Panc1 (cell line): ENCODE results near the gene CCL16. TPM values are rescaled to one million over a fixed set of nuclear protein-coding genes. Genes with fewer than 3 reads are reported as not detected.

ENCODE experiments used
- ATAC-seq: fragments of 200-7000 bp; cut with Tn5 transposase; 2 replicates; pipeline ENCODE4 v1.9.1; 2020; ENCODE audit warnings: mild to moderate bottlenecking, moderate library complexity
- BruUV-seq: library from RNA; stranded (reverse); fragments of 400-500 nt; replicated peaks from 2 replicates; lab custom pipeline; 2021; lab: Mats Ljungman, UMichigan
- CTCF ChIA-PET: fragments of 300-600 bp; sonication (Branson Sonifier 250); formaldehyde crosslinking; loops from one replicate; lab custom pipeline; 2022; ENCODE audit warnings: antibody characterized with exemption; lab: Charles Lee
- POLR2A ChIA-PET: fragments of 300-600 bp; sonication (Branson Sonifier 250); formaldehyde crosslinking; loops from one replicate; lab custom pipeline; 2022; ENCODE audit warnings: antibody characterized with exemption; lab: Charles Lee
- DNase-seq: peaks from one replicate; pipeline ENCODE4 v3.0.0-alpha.2; 2010; ENCODE audit warnings: low read depth, low spot score
- H3K27ac ChIP-seq: 2 replicates; pipeline ENCODE4 v1.5.1; 2011; ENCODE audit warnings: mild to moderate bottlenecking, low read length, inconsistent platforms
- H3K27me3 ChIP-seq: fragments of 200-500 bp; sonication (Bioruptor generic); 2 replicates; pipeline ENCODE4 v1.6.0; 2014; ENCODE audit warnings: low read length, inconsistent platforms; ENCODE audit not compliant: control insufficient read depth, insufficient read depth
- H3K36me3 ChIP-seq: fragments of 200-500 bp; sonication (Bioruptor generic); 2 replicates; pipeline ENCODE4 v1.5.1; 2014; ENCODE audit warnings: inconsistent platforms, mild to moderate bottlenecking, low read length, moderate library complexity; ENCODE audit not compliant: control insufficient read depth, insufficient read depth
- H3K4me1 ChIP-seq: 2 replicates; pipeline ENCODE4 v1.5.1; 2011; ENCODE audit warnings: inconsistent platforms, mild to moderate bottlenecking, low read length, moderate library complexity; ENCODE audit not compliant: control insufficient read depth, insufficient read depth
- H3K4me3 ChIP-seq, 2 experiments: 2 replicates each; pipeline ENCODE4 v1.5.1; 2011 to 2012; ENCODE audit warnings: low read depth in 2 of 2, low read length in 2 of 2, mild to moderate bottlenecking in 2 of 2, inconsistent platforms in 1 of 2, moderate library complexity in 1 of 2
- H3K9me3 ChIP-seq: fragments of 200-500 bp; sonication (Bioruptor generic); 2 replicates; pipeline ENCODE4 v1.5.1; 2014; ENCODE audit warnings: low read depth, mild to moderate bottlenecking, inconsistent platforms, low read length, moderate library complexity; ENCODE audit not compliant: control insufficient read depth, insufficient read depth
- POLR2AphosphoS5 ChIP-seq: IDR thresholded peaks from 2 replicates; pipeline ENCODE4 v1.6.1; 2012; ENCODE audit warnings: mild to moderate bottlenecking, low read depth, low read length, moderate library complexity
- SIN3A ChIP-seq: IDR thresholded peaks from 2 replicates; pipeline ENCODE4 v1.6.1; 2012; ENCODE audit warnings: low read depth, mild to moderate bottlenecking, low read length, moderate library complexity, borderline replicate concordance; ENCODE audit not compliant: insufficient read depth
- TCF7L2 ChIP-seq: IDR thresholded peaks from 2 replicates; pipeline ENCODE4 v1.6.1; 2011; ENCODE audit warnings: mild to moderate bottlenecking, low read depth, low read length, inconsistent platforms
- in situ Hi-C: cut with HindIII; loops from 2 replicates; pipeline ENCODE4 v1.10.0; 2016; ENCODE audit warnings: low sequenced_read_pairs, low pct_unique_long_range_greater_than_20kb
- intact Hi-C: fragments of 100-400 bp; cut with micrococcal nuclease; formaldehyde crosslinking; loops from one replicate; pipeline ENCODE4 v1.10.0; 2022; ENCODE audit not compliant: unreplicated experiment
- total RNA-seq: library from RNA; stranded (reverse); gene quantifications from one replicate; pipeline ENCODE4 v1.2.1, GENCODE V29; 2021; ENCODE audit not compliant: unreplicated experiment
- TF ChIP-seq, protein P1 (sequence below): fragments of 450-650 bp; IDR thresholded peaks from 2 replicates; pipeline ENCODE4 v1.5.1; 2017; ENCODE audit warnings: mild to moderate bottlenecking
- TF ChIP-seq, protein P2 (sequence below), 2 experiments: IDR thresholded peaks; 2 replicates each; pipeline ENCODE4 v1.6.1; 2011 to 2012; ENCODE audit warnings: low read depth in 2 of 2, control low read depth in 1 of 2, low read length in 1 of 2, mild to moderate bottlenecking in 1 of 2, moderate library complexity in 1 of 2; ENCODE audit not compliant: insufficient read depth in 1 of 2

Gene CCL16
- total RNA-seq, 1 experiment from 2014 or later: not detected

DNA sequence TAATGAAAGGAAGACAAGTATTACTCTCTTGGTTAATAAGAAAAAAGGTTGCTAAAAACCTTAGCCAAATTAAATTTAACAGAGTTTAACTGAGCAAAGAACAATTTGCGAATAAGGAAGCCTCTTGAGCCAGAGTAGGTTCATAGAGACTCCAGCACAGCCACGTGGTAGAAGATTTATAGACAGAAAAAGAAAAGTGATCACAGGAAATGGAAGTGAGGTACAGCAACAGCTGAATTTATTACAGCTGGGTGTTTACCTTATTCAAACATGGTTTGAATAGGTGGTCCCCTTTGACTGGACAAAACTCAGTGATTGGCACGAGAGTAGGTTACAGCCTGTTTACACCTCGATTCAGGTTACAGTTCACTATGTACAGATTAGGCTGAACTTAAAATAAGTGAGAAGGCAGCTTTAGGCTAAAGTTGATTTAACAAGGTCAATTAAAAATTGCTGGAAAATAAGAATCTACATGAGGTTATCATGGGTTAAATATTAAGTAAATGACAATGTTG lies 23.4 kb upstream of the CCL16 start:
- no peaks in the 10 kb centered on the region for H3K4me1 ChIP-seq
- H3K4me3 ChIP-seq: no peak overlapping the region
- in situ Hi-C loops: no loop called here
- H3K36me3 ChIP-seq: no peaks in the 10 kb centered on the region
- H3K27ac ChIP-seq: no peak overlapping the region
- DNase-seq: no peak
- no peak for ATAC-seq
- no peaks in the 10 kb centered on the region for H3K9me3 ChIP-seq
- no TSS peak for BruUV-seq
- ChIA-PET POLR2A (no interaction called here), CTCF (no interaction called here)
- no peaks in the 10 kb centered on the region for H3K27me3 ChIP-seq
- TF ChIP-seq, protein P1, sequence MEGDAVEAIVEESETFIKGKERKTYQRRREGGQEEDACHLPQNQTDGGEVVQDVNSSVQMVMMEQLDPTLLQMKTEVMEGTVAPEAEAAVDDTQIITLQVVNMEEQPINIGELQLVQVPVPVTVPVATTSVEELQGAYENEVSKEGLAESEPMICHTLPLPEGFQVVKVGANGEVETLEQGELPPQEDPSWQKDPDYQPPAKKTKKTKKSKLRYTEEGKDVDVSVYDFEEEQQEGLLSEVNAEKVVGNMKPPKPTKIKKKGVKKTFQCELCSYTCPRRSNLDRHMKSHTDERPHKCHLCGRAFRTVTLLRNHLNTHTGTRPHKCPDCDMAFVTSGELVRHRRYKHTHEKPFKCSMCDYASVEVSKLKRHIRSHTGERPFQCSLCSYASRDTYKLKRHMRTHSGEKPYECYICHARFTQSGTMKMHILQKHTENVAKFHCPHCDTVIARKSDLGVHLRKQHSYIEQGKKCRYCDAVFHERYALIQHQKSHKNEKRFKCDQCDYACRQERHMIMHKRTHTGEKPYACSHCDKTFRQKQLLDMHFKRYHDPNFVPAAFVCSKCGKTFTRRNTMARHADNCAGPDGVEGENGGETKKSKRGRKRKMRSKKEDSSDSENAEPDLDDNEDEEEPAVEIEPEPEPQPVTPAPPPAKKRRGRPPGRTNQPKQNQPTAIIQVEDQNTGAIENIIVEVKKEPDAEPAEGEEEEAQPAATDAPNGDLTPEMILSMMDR: no peak
- TF ChIP-seq POLR2AphosphoS5: no peak
- TF ChIP-seq TCF7L2: no peak
- TF ChIP-seq, protein P2, sequence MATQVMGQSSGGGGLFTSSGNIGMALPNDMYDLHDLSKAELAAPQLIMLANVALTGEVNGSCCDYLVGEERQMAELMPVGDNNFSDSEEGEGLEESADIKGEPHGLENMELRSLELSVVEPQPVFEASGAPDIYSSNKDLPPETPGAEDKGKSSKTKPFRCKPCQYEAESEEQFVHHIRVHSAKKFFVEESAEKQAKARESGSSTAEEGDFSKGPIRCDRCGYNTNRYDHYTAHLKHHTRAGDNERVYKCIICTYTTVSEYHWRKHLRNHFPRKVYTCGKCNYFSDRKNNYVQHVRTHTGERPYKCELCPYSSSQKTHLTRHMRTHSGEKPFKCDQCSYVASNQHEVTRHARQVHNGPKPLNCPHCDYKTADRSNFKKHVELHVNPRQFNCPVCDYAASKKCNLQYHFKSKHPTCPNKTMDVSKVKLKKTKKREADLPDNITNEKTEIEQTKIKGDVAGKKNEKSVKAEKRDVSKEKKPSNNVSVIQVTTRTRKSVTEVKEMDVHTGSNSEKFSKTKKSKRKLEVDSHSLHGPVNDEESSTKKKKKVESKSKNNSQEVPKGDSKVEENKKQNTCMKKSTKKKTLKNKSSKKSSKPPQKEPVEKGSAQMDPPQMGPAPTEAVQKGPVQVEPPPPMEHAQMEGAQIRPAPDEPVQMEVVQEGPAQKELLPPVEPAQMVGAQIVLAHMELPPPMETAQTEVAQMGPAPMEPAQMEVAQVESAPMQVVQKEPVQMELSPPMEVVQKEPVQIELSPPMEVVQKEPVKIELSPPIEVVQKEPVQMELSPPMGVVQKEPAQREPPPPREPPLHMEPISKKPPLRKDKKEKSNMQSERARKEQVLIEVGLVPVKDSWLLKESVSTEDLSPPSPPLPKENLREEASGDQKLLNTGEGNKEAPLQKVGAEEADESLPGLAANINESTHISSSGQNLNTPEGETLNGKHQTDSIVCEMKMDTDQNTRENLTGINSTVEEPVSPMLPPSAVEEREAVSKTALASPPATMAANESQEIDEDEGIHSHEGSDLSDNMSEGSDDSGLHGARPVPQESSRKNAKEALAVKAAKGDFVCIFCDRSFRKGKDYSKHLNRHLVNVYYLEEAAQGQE (IDR thresholded peaks at IDR 0.05; ENCODE audit: insufficient read depth in 1 of 2, low read depth in 2 of 2, low read length in 1 of 2): no peak
- no peak for TF ChIP-seq SIN3A
- intact Hi-C loops: no loop called here

DNA sequence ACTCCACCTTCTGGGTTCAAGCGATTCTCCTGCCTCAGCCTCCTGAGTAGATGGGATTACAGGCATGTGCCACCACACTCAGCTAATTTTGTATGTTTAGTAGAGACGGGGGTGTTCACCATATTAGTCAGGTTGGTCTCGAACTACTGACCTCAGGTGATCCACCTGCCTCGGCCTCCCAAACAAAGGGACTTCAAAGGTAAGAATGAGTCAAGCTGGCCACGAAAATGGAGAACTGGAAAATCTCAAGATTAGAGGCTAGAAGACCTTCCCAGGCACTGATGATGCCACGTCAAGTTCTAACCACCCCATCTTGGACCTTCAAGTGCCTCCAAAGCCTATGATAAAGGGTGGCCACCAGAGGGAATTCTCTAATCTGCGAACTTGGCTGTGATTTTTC lies 21.3 kb upstream of the CCL16 start:
- H3K9me3 ChIP-seq: no peaks in the 10 kb centered on the region
- no peak overlapping the region for H3K4me3 ChIP-seq
- intact Hi-C loops: no loop called here
- H3K27ac ChIP-seq: no peak overlapping the region
- TF ChIP-seq, protein P1: no peak
- TF ChIP-seq POLR2AphosphoS5 (no peak), TCF7L2 (no peak), SIN3A (no peak)
- TF ChIP-seq, protein P2 (IDR thresholded peaks at IDR 0.05; ENCODE audit: insufficient read depth in 1 of 2, low read depth in 2 of 2, low read length in 1 of 2): no peak
- no peaks in the 10 kb centered on the region for H3K36me3 ChIP-seq
- in situ Hi-C loops: no loop called here
- ATAC-seq (no peak), DNase-seq (no peak)
- BruUV-seq: no TSS peak
- no peaks in the 10 kb centered on the region for H3K27me3 ChIP-seq
- no peaks in the 10 kb centered on the region for H3K4me1 ChIP-seq
- ChIA-PET POLR2A (no interaction called here), CTCF (no interaction called here)
